GM18502 (cell line): ENCODE measurements around the gene ATP1A4.

Experiments used
- ATAC-seq: cut with Tn5 transposase; IDR thresholded peaks from one replicate; pipeline ENCODE4 v1.9.1; 2021; ENCODE audit warnings: mild to moderate bottlenecking; ENCODE audit not compliant: unreplicated experiment, poor library complexity

Gene ATP1A4

GRCh38 chr1:160197231-160197630 is 45.8 kb downstream of the ATP1A4 start:
- no peak for ATAC-seq

GRCh38 chr1:160200786-160201185 is 49.4 kb downstream of the ATP1A4 start:
- no peak for ATAC-seq

GRCh38 chr1:160204526-160205241 is 53.3 kb downstream of the ATP1A4 start:
- ATAC-seq: peak; percentile 76

GRCh38 chr1:160205242-160206035 is 54.0 kb downstream of the ATP1A4 start, which contains the start of gene PEA15:
PEA15 (plus strand) TSS chr1:160205384; CDS start chr1:160211545, 6,161 bp downstream.
- peak; percentile 42 for ATAC-seq

- ATAC-seq: no peak
Observed at GRCh38 chr1:160206036-160206389, 54.6 kb downstream of the ATP1A4 start.

GRCh38 chr1:160206421-160207117 is 55.2 kb downstream of the ATP1A4 start:
- no peak for ATAC-seq

- ATAC-seq: no peak
Observed at GRCh38 chr1:160207118-160207650, 55.8 kb downstream of the ATP1A4 start.

- no peak for ATAC-seq
Observed at GRCh38 chr1:160207771-160208556, 56.6 kb downstream of the ATP1A4 start.

- no peak for ATAC-seq
Observed at GRCh38 chr1:160208557-160209320, 57.3 kb downstream of the ATP1A4 start.

- ATAC-seq: no peak
Observed at GRCh38 chr1:160209321-160210046, 58.1 kb downstream of the ATP1A4 start.

- no peak for ATAC-seq
Observed at GRCh38 chr1:160210561-160210960, 59.2 kb downstream of the ATP1A4 start.

- ATAC-seq: no peak
Observed at GRCh38 chr1:160211046-160211790, 59.8 kb downstream of the ATP1A4 start.

- no peak for ATAC-seq
Observed at GRCh38 chr1:160214481-160215140, 63.2 kb downstream of the ATP1A4 start.

- no peak for ATAC-seq
Observed at GRCh38 chr1:160216301-160216700, 64.9 kb downstream of the ATP1A4 start.

- no peak for ATAC-seq
Observed at GRCh38 chr1:160217481-160218051, 66.2 kb downstream of the ATP1A4 start.

- no peak for ATAC-seq
Observed at GRCh38 chr1:160219062-160219929, 67.9 kb downstream of the ATP1A4 start.
